Neural progenitor cell (in vitro differentiated cells): ENCODE results near the gene PGC. TPM values are rescaled to one million over a fixed set of nuclear protein-coding genes. Genes with fewer than 3 reads are reported as not detected.
A peak's percentile ranks its signal among the peaks of the same experiment; 100 is the strongest.

Source experiments
- DNase-seq: peaks from one replicate; pipeline ENCODE4 v3.0.0-alpha.2; 2016; ENCODE audit warnings: low spot score
- H2AFZ ChIP-seq: fragments of 200-600 bp; sonication (generic); replicated peaks from 2 replicates; pipeline ENCODE4 v1.6.1; 2016; ENCODE audit warnings: antibody characterized with exemption
- H3F3A ChIP-seq: fragments of 200-600 bp; sonication (generic); 2 replicates; pipeline ENCODE4 v1.6.1; 2016; ENCODE audit warnings: antibody characterized with exemption, low read depth
- H3K27ac ChIP-seq: fragments of 200-600 bp; sonication (generic); 2 replicates; pipeline ENCODE4 v1.5.1; 2016; ENCODE audit warnings: mild to moderate bottlenecking
- H3K27me3 ChIP-seq: fragments of 200-600 bp; sonication (generic); 2 replicates; pipeline ENCODE4 v1.6.1; 2016; ENCODE audit warnings: mild to moderate bottlenecking, moderate library complexity
- H3K36me3 ChIP-seq: fragments of 200-600 bp; sonication (generic); 2 replicates; pipeline ENCODE4 v1.5.1; 2016
- H3K4me1 ChIP-seq: fragments of 200-600 bp; sonication (generic); 2 replicates; pipeline ENCODE4 v1.6.1; 2016; ENCODE audit warnings: mixed run types
- H3K4me2 ChIP-seq: fragments of 200-600 bp; sonication (generic); 2 replicates; pipeline ENCODE4 v1.6.1; 2016
- H3K4me3 ChIP-seq: fragments of 200-600 bp; sonication (generic); 2 replicates; pipeline ENCODE4 v1.5.1; 2016
- H3K79me2 ChIP-seq: fragments of 200-600 bp; sonication (generic); 2 replicates; pipeline ENCODE4 v1.6.1; 2016; ENCODE audit warnings: low read depth
- H3K9ac ChIP-seq: fragments of 200-600 bp; sonication (generic); 2 replicates; pipeline ENCODE4 v1.6.1; 2016
- H3K9me3 ChIP-seq: fragments of 200-600 bp; sonication (generic); 2 replicates; pipeline ENCODE4 v1.5.1; 2016; ENCODE audit warnings: low read depth
- H4K20me1 ChIP-seq: fragments of 200-600 bp; sonication (generic); 2 replicates; pipeline ENCODE4 v1.6.1; 2016; ENCODE audit warnings: low read depth
- H3K27ac Mint-ChIP-seq: 3 replicates; pipeline ENCODE4 v1.8.0; 2021; ENCODE audit warnings: mixed read lengths
- H3K27me3 Mint-ChIP-seq: 2 replicates; pipeline ENCODE4 v1.8.0; 2022; ENCODE audit warnings: low read depth, mild to moderate bottlenecking, inconsistent platforms, moderate library complexity, mixed read lengths; ENCODE audit not compliant: insufficient read depth
- H3K36me3 Mint-ChIP-seq: 3 replicates; pipeline ENCODE4 v1.8.0; 2021; ENCODE audit warnings: mixed read lengths
- H3K4me1 Mint-ChIP-seq: 3 replicates; pipeline ENCODE4 v1.8.0; 2021; ENCODE audit warnings: mixed read lengths
- H3K4me3 Mint-ChIP-seq: 3 replicates; pipeline ENCODE4 v1.8.0; 2021; ENCODE audit warnings: mild to moderate bottlenecking, moderate library complexity, mixed read lengths
- H3K9me3 Mint-ChIP-seq: 3 replicates; pipeline ENCODE4 v1.8.0; 2020; ENCODE audit warnings: mixed read lengths
- EZH2 ChIP-seq: fragments of 200-600 bp; sonication (generic); IDR thresholded peaks from 2 replicates; pipeline ENCODE4 v1.6.1; 2017; ENCODE audit warnings: antibody characterized with exemption, mild to moderate bottlenecking, moderate library complexity
- EZH2phosphoT487 ChIP-seq: fragments of 200-600 bp; sonication (generic); IDR thresholded peaks from 2 replicates; pipeline ENCODE4 v1.6.1; 2017; ENCODE audit warnings: antibody characterized with exemption
- total RNA-seq: library from RNA; depleted of rRNA; stranded (reverse); fragments of >200 nt; gene quantifications from 2 replicates; pipeline ENCODE4 v1.2.3, GENCODE V29; 2015; ENCODE audit warnings: low replicate concordance
- TF ChIP-seq, protein P1 (sequence below): fragments of 200-600 bp; sonication (generic); IDR thresholded peaks from 2 replicates; pipeline ENCODE4 v1.5.1; 2017; ENCODE audit warnings: antibody characterized with exemption, mild to moderate bottlenecking

The PGC gene
- total RNA-seq, 1 donor from 2014 or later, result not detected

DNA sequence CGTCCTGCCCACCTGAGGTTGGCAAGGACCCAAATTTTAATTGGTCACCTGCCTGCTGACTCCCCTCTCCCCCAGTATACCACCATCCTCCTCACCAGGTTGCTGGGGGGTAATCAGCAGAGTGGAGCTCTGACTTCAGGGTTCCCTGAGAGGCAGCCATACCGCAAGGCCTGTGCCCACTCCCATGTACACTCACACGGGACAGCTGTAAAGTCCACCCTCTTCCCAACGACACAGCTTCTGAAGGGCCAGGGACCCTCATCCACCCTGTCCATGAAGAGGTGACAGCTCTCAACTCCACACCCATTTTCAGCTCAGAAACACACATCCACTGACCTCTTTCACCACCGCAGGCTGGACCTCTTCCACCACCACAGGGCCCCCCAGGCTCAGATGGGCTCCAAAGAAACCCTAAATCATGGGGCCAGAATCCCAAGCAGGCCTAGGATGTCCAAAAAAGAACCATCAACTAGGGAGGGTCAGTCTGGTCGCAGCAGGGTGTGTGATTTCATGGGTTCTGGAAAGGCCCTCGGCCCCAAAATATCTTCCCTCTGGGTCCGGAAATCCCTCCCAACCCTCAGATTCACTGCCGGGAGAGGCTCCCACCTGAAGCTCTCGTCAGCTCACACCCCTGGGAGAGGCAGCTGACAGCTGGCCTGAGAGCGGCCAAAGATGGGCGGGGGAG lies 41.7 kb downstream of the PGC start:
- peaks cover 4% of the 10 kb centered on the region for H3K4me1 ChIP-seq
- DNase-seq, result no peak
- H3K79me2 ChIP-seq, result no peaks in the 10 kb centered on the region
- peak overlapping the region; percentile 34 for H2AFZ ChIP-seq
- H3K4me1 Mint-ChIP-seq, result peaks cover 18% of the 10 kb centered on the region
- no peaks in the 10 kb centered on the region for H3K9me3 ChIP-seq
- no peaks in the 10 kb centered on the region for H3F3A ChIP-seq
- H3K4me2 ChIP-seq, result no peak overlapping the region
- no peaks in the 10 kb centered on the region for H3K27me3 ChIP-seq
- TF ChIP-seq EZH2 (no peak), EZH2phosphoT487 (no peak)
- TF ChIP-seq, protein P1, sequence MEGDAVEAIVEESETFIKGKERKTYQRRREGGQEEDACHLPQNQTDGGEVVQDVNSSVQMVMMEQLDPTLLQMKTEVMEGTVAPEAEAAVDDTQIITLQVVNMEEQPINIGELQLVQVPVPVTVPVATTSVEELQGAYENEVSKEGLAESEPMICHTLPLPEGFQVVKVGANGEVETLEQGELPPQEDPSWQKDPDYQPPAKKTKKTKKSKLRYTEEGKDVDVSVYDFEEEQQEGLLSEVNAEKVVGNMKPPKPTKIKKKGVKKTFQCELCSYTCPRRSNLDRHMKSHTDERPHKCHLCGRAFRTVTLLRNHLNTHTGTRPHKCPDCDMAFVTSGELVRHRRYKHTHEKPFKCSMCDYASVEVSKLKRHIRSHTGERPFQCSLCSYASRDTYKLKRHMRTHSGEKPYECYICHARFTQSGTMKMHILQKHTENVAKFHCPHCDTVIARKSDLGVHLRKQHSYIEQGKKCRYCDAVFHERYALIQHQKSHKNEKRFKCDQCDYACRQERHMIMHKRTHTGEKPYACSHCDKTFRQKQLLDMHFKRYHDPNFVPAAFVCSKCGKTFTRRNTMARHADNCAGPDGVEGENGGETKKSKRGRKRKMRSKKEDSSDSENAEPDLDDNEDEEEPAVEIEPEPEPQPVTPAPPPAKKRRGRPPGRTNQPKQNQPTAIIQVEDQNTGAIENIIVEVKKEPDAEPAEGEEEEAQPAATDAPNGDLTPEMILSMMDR, result no peak
- no peaks in the 10 kb centered on the region for H4K20me1 ChIP-seq
- H3K36me3 ChIP-seq, result no peaks in the 10 kb centered on the region
- H3K27ac ChIP-seq, result no peak overlapping the region
- no peak overlapping the region for H3K9ac ChIP-seq
- H3K27me3 Mint-ChIP-seq, result peaks cover 17% of the 10 kb centered on the region
- no peak overlapping the region for H3K27ac Mint-ChIP-seq
- no peak overlapping the region for H3K4me3 ChIP-seq
- H3K4me3 Mint-ChIP-seq, result no peak overlapping the region
- H3K36me3 Mint-ChIP-seq, result no peaks in the 10 kb centered on the region
- H3K9me3 Mint-ChIP-seq, result no peaks in the 10 kb centered on the region

DNA sequence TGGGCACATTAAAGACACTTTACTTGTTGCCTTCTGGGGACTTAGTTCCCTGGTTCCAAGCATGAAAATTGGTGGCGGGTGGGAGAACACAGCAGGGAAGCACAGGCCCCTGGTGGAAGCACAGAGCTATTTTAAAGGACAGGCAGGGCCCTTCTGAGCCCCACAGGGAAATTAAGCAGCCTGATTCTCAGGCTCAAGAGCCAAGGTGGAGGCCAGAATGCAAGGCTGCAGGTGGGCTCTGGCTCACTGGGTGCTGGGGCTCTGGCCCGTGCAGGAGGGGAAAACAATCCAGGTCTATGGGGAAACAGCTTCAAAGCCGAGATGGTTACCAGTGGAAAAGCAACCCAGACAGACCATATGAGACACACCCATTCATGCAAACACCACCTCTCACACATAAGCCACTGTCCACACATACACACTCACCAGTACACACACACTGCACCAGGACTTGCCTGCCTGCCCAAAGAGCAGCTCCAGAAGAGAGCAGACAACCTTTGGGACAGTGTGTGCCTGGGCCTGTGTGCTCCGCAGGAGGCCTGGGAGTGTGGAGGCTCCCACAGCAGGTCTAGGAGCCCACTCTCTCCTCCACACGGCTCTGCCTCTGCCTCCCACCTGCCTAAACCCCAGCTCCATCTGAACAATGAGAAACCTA lies 42.4 kb downstream of the PGC start:
- TF ChIP-seq, protein P1, result no peak
- no peak for TF ChIP-seq EZH2phosphoT487
- TF ChIP-seq EZH2, result no peak
- Mint-ChIP-seq H3K36me3 (no peaks in the 10 kb centered on the region), H3K27me3 (peaks cover 14% of the 10 kb centered on the region), H3K4me3 (no peak overlapping the region), H3K9me3 (no peaks in the 10 kb centered on the region), H3K4me1 (peaks cover 22% of the 10 kb centered on the region), H3K27ac (no peak overlapping the region)
- peaks cover 4% of the 10 kb centered on the region for H3K4me1 ChIP-seq
- DNase-seq, result no peak
- no peak overlapping the region for H3K27ac ChIP-seq
- H3K27me3 ChIP-seq, result no peaks in the 10 kb centered on the region
- no peaks in the 10 kb centered on the region for H3F3A ChIP-seq
- H3K36me3 ChIP-seq, result no peaks in the 10 kb centered on the region
- no peaks in the 10 kb centered on the region for H4K20me1 ChIP-seq
- H3K79me2 ChIP-seq, result no peaks in the 10 kb centered on the region
- no peaks in the 10 kb centered on the region for H3K9me3 ChIP-seq
- no peak overlapping the region for H2AFZ ChIP-seq
- H3K4me2 ChIP-seq, result no peak overlapping the region
- no peak overlapping the region for H3K4me3 ChIP-seq
- no peak overlapping the region for H3K9ac ChIP-seq

DNA sequence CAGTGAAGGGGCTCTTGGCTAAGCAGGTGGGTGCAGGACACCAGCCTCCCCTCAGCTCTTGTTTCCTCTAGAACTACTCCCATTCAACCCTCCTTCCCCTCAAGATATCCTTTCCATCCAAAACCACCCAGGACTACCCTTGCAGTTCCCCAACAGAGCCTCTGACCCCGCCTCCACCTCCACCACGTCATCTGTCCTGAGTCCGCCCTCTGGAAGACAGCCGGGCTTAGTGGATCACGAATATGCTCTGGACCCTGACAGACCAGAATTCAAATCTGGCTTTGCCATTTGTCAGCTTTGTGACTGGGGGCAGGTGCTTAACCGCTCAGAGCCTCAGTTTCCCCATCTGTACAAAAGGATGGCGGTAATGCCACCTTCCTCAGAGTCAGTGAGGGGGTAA lies 43.2 kb downstream of the PGC start:
- Mint-ChIP-seq H3K9me3 (no peaks in the 10 kb centered on the region), H3K4me1 (peaks cover 28% of the 10 kb centered on the region), H3K27ac (no peak overlapping the region), H3K36me3 (no peaks in the 10 kb centered on the region), H3K4me3 (no peak overlapping the region), H3K27me3 (peaks cover 14% of the 10 kb centered on the region)
- no peak overlapping the region for H2AFZ ChIP-seq
- no peaks in the 10 kb centered on the region for H3F3A ChIP-seq
- no peaks in the 10 kb centered on the region for H4K20me1 ChIP-seq
- no peaks in the 10 kb centered on the region for H3K9me3 ChIP-seq
- no peak overlapping the region for H3K9ac ChIP-seq
- no peaks in the 10 kb centered on the region for H3K36me3 ChIP-seq
- no peaks in the 10 kb centered on the region for H3K27me3 ChIP-seq
- H3K4me1 ChIP-seq, result peaks cover 4% of the 10 kb centered on the region
- H3K4me3 ChIP-seq, result no peak overlapping the region
- H3K27ac ChIP-seq, result no peak overlapping the region
- no peak for DNase-seq
- H3K4me2 ChIP-seq, result no peak overlapping the region
- TF ChIP-seq EZH2phosphoT487, result no peak
- TF ChIP-seq, protein P1, result no peak
- no peak for TF ChIP-seq EZH2
- H3K79me2 ChIP-seq, result no peaks in the 10 kb centered on the region
